Stimulated activated CD8-positive, alpha-beta memory T cell treated with anti-CD3 and anti-CD28 coated beads, Interleukin-2, amount 100 ng/mL, for 48 hours (primary cell): ENCODE data around the gene LRMDA.

Experiments
- DNase-seq, 2 donors: peaks; one replicate each; pipeline ENCODE4 v3.0.0-alpha.2; 2020; ENCODE audit warnings: low read depth in 2 of 2

LRMDA gene

GRCh38 chr10:75540357-75540966 lies 109.0 kb downstream of the LRMDA start:
- DNase-seq = no peak

- DNase-seq = no peak
Measured at GRCh38 chr10:75540981-75541380, 109.6 kb downstream of the LRMDA start.

DNA sequence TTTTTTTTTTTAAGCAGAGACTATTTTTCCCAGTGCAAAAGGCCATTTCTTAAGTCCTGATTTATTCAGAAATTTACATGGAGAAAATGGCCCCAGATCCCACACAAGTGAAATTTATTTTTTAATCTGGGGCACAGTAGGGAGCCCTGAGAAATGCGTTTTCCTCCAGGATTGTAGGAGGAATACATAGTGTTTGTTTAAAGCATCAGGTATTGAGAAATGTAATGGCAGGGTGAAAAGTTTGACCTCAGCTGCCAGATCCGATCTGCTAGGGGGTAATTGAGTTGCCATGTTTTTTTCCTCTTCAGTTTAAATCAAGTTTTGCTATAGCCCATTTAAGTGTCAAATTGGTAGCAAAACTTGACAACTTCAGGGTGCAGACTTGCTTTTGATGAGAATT lies 110.0 kb downstream of the LRMDA start:
- DNase-seq = no peak

GRCh38 chr10:75542084-75542483 lies 110.7 kb downstream of the LRMDA start:
- DNase-seq = no peak

- DNase-seq = no peak
Measured at GRCh38 chr10:75542906-75543305, 111.5 kb downstream of the LRMDA start.

DNA sequence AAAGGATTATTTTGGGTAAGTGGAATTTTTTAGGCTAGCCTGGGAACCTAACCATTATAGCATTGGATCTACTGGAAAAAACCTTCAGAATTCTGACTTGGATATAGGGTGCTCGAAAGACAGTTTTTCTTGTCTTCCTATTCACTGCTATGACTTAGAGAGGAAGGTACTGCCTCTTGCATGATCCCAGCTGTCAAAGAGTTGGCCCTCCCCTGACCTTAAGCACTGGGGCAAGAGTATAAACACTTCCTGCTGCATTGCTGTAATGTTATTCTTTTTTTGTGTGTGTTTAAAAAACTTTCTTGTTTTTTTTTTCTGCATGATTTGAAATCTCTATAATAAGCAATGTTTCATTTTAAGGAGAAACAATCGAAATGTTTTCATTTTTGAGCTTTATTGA lies 113.0 kb downstream of the LRMDA start:
- DNase-seq = no peak

DNA sequence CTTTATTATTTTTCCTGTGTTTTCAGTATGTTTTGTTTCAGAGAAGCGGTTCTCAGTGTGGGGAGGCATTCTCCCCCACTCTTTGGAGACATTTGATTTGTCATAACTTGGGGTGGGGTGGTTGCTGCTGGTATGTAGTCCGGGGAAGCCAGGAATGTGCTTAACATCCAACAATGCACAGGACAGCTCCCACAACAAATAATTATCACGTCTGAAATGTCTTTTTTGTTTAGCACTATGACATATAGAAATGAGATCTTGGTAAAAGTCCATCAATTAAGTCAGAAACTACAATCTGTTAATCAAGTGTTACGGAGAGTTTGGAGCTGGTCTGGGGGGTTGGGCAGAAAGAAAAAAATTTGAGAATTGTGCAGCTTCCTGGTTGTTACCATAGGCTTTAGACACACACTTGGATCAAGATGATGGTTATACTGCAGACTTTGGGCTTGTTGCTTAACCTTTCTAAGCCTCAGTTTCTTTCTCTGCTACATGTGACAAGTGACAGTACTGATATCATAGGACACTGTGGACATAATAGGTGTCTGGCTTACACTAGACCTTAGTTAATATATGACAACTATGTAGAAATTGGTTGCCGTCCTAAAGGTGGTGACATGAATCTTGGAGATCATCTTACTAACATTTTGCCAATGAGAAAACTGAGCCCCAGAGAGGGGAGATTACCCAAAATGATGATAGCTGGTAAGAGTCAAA lies 113.7 kb downstream of the LRMDA start:
- DNase-seq = no peak

DNA sequence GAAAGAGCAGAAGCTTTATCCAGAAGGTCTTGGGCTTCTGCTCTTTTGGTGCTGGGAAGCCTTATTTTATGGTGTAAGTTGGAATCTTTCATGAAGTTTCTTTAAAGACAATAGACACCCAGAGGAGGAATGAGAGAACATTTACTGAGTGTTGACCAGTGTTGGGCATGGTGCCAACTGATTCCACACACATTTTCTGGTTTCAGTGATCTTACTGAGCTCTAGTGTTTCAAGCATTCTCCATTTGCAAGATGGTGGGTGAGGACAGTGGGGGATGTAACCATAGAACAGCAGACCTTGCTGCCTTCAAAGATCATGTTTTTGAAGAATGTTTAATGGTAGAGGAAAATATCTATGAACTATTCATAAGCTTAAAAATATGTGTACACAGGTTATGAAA lies 114.6 kb downstream of the LRMDA start:
- DNase-seq = no peak

DNA sequence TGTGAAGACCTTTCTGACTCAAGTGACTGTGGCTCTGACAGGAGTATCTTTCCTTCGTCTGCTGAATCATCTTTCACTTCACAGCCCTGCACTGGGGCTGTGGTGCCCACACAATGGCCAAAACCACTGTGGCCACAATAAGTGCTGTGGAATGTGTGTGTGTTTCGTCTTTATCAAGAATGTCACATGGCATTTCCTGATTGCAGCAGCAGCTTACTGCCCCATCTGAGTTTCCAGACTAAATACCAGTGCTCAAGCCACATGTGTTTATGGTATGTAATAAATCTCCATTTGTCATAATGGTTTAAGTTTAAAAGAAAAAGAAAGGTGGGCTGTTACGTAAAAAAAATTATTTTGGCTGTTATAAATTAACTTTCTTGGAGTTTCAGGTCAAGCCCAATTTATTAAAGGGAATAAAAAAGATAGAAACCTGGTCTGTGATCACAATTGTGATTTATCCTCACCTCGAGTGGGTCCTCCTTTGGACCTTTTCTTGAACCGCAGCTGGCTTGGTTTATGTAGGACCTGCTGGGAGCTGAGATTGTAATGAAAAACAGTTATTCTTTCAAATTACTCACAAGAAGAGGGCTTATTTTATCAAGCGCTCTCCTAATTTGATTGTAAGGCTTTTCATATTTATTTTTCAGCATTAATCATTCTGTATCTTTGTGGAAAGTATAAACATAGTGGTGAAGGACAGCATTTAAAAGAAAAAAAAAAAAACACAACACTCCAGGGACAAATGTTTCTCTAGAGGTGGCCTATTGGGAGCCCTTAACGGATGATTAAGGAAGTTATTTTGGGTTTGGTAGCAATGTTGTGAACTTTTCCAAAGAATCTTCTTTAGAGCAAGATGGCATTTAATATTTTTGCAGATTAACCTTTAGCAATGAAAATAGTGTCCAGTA lies 116.2 kb downstream of the LRMDA start:
- no peak for DNase-seq

DNA sequence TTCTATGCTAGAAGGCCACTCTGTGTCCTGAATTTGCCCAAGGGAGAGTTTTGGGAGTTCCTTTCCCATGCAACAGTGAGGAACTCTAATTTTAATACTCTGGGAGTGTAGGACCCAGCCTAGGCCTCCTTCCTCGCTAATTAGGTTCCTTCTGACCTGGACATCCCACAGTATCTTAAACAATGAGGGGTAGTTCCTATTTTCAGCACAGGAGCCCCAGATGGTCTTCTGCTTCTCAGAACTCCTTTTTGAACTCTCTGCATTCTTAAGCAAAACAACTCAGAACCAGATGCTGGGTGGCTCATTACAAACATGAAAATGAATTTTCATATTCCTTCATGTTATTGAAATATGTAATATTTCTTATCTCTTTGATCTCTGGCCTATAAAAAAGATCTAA lies 116.9 kb downstream of the LRMDA start:
- no peak for DNase-seq

GRCh38 chr10:75550191-75550590 lies 118.8 kb downstream of the LRMDA start:
- DNase-seq = no peak

- DNase-seq = no peak
Measured at GRCh38 chr10:75552171-75552570, 120.7 kb downstream of the LRMDA start.

DNA sequence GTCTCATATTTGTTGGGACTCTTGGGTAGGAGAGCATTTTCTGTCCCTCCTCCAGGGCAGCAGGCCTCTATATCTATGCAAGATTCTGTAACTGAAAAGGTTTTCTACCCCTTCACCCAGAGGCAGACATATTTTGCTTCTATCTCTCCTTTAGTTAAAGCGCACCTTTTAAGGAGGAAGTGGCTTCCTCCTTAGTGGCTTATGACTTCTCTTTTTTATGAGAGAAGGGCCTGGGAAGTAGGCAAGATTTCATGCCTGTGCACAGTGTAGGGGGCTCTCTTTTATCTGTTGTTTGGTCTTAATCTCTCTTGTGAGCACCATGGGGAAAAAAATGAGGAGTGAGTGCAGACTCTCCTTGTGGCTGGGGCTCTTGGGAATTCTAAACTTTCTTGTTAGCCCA lies 122.1 kb downstream of the LRMDA start:
- no peak for DNase-seq

DNA sequence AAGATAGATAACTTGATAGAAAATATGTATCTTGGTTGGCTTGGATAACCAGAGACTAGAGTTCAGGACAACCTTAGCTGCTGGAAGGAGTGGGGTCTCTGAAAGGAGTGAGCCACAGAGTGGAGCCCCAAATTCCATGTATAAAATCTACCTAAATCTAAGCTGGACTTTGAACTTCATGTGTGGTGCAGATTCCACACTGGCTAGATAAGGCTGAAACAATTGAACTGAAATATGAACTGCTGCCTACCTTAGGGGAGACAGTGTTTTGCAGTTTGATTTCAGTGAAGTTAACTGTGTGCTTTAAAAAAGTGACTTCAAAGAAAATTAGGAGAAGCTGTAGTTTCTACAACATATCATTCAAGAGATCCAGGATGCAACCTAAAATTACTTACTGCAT lies 123.9 kb downstream of the LRMDA start:
- no peak for DNase-seq

- no peak for DNase-seq
Measured at GRCh38 chr10:75556320-75556719, 124.9 kb downstream of the LRMDA start.

DNA sequence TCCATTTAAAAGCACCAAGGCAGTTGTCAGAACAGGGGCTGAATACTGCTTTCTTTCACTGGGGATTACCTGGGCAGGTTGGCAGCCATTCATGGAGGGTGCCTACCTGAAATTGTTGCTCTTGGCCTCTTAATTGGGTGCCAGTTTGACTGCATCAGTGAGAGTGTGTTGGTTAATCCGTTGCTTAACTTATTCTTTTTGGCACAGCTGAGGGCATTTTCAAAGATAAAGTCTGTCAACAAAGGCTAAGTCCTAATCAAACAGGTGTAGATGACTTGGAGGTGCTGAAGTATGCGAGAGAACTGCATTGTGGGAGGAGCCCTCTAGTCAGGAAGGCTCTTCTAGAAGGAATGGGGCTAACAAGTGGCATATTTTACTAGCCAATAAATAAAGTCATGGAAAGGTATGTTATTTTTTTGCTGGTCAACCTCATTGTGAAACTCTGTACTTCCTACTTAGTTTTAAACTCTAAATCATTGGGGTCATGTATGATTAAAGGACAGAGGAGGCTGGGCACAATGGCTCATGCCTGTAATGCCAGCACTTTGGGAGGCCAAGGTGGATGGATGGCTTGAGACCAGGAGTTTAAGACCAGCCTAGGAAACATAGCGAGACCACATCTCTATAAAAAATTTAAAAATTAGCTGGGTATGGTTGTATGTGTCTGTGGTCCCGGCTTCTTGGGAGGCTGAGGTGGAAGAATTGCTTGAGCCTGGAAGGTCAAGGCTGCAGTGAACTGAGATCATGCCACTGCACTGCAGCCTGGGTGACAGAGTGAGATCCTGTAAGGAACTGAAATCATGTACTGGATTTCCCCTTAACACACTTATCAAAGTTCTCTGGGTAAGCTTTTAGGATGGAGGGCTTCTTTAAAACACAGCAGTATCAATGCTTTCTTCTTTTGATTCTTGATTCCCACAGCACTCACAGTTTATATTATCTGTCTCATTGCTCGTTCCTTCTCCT lies 134.1 kb downstream of the LRMDA start:
- no peak for DNase-seq

DNA sequence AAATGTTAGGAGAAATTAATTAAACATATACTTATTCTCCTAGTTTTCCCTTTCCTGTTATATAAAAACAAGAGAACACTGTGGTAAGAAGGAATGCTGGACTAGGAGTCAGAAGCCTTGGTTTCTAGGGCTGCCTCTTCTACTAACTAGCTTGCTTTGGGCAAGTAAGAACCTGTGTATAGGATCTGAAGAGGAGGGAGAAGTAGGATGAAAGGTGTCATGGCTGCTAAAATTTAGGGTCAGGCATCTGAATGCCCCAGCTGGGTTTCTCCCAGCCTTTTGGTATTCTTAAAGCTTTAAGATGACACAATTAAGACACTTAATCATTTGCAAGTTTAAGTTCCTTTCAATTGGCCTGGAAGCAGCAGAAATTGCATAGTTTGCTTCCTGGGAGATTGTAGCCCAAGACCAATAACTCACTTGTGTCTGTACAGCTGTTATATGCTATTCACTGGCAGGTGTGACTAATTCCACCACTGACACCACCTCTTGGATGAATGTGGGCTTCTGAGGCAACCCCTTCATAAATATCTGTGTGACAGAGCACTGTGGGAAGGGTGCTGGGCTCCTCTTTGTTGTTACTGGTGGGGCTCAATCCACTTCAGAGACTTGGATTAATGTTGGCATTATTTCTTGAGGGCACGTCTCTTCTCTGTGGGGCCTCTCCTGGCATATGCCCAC lies 137.2 kb downstream of the LRMDA start:
- no peak for DNase-seq

DNA sequence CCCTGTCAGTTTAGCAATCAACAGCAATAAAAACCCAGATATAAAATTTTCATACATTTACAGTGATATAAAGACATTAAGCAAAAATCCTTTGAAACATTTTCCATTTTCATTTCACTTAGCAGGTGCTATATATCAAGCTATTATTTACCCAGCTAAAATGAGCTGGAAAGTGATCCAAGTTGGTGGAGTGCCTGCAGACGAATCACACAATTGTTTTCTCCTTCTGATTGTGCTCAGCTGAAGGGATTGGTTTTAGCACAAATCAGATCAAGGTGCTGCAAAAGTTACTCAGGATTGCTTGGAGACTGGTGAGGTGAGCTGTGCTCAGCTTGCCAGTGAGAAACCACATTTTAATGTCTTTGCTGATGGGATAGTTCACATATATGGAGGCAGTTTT lies 138.1 kb downstream of the LRMDA start:
- DNase-seq = no peak

DNA sequence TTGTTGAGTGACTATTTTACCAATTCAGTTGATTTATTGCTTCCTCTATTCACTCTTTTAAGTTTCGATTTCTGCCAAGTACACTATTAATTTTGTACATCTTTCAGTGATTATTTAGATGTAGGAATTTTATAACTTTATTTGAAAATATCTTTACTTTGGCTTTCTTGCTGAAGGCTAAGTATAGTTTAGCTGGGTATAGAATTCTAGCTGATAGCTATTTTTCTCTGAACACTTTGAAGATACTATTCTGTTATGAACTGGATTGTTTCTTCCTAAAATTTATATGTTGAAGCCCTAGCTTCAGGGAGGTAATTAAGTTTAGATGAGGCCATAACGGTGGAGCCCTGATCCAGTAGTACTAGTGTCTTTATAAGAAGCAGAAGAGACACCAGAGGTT lies 141.1 kb downstream of the LRMDA start:
- no peak for DNase-seq

- no peak for DNase-seq
Measured at GRCh38 chr10:75575940-75576339, 144.5 kb downstream of the LRMDA start.

- DNase-seq = no peak
Measured at GRCh38 chr10:75582102-75582501, 150.7 kb downstream of the LRMDA start.
